Naive thymus-derived CD8-positive, alpha-beta T cell (primary cell): Measurements from ENCODE around the gene HPCAL4. TPM values are rescaled to one million over a fixed set of nuclear protein-coding genes. Genes with fewer than 3 reads are reported as not detected.

Source experiments
- ATAC-seq, 2 donors: fragments of 150-1000 bp; cut with Tn5 transposase in 1 of 2; sonication (Bioruptor Pico), chemical (Tn5 transposase) in 1 of 2; 1 replicate in 1 of 2; 2 replicates in 1 of 2; pipeline ENCODE4 v1.10.0; 2021; ENCODE audit warnings: mild to moderate bottlenecking in 2 of 2, moderate library complexity in 2 of 2
- POLR2A ChIA-PET: fragments of 350-600 bp; sonication (Branson Sonifier 250); formaldehyde crosslinking; loops from one replicate; lab custom pipeline; 2021; ENCODE audit warnings: antibody characterized with exemption; lab: Charles Lee
- DNase-seq, 10 donors: peaks; one replicate each; pipeline versions ENCODE4 v3.0.0 to v3.0.0-alpha.2; 2020 to 2022
- H3K27ac Mint-ChIP-seq, 10 donors: one replicate each; pipeline ENCODE4 v1.8.0; 2020 to 2022; ENCODE audit warnings: mild to moderate bottlenecking in 10 of 10, mixed read lengths in 10 of 10, moderate library complexity in 4 of 10, inconsistent platforms in 1 of 10
- H3K27me3 Mint-ChIP-seq, 5 donors: one replicate each; pipeline ENCODE4 v1.8.0; 2021 to 2022; ENCODE audit warnings: mixed read lengths in 5 of 5
- H3K36me3 Mint-ChIP-seq, 3 donors: one replicate each; pipeline ENCODE4 v1.8.0; 2020 to 2022; ENCODE audit warnings: mixed read lengths in 3 of 3, mild to moderate bottlenecking in 2 of 3, inconsistent platforms in 1 of 3
- H3K4me1 Mint-ChIP-seq, 4 donors: one replicate each; pipeline ENCODE4 v1.8.0; 2021 to 2022; ENCODE audit warnings: mixed read lengths in 4 of 4
- H3K4me3 Mint-ChIP-seq, 10 donors: one replicate each; pipeline ENCODE4 v1.8.0; 2020 to 2022; ENCODE audit warnings: mild to moderate bottlenecking in 10 of 10, mixed read lengths in 10 of 10, moderate library complexity in 6 of 10, inconsistent platforms in 1 of 10
- H3K9me3 Mint-ChIP-seq, 9 donors: one replicate each; pipeline ENCODE4 v1.8.0; 2020 to 2022; ENCODE audit warnings: mixed read lengths in 9 of 9, mild to moderate bottlenecking in 3 of 9, inconsistent platforms in 1 of 9, moderate library complexity in 1 of 9
- polyA plus RNA-seq, 3 donors: library from polyadenylated mRNA; unstranded; fragments of 300-500 nt; fragmentation: Illumina TruSeq; gene quantifications; one replicate each; pipeline ENCODE4 v1.2.3, GENCODE V29; 2021
- total RNA-seq, 8 experiments: library from RNA in 2 of 8; stranded (reverse) in 2 of 8; gene quantifications; one replicate each; pipeline ENCODE4 v1.2.3 and lab custom pipeline; 2021 to 2026

The HPCAL4 gene
- total and polyA plus RNA-seq, 5 experiments from 2014 or later: 2.1 to 32.5 (median 4.6) TPM

DNA sequence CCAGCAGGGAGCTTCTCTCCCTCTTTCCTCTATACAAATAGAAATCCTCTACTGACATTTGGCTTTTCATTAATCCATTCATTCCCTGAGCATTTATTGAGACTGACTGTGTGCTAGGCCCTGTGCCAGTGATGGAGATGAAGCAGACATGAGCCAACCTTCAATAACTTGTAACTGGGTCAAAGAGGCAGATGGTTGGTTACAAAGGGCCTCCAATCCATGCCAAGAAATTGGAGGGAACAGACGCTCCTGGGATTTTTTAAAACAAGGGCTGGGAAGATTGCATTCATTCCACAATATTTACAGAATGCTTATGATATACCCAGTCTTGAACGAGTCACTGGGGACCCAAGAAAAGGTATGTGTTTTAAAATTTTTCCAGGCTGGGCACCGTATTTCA is 6.2 kb downstream of the HPCAL4 start:
- Mint-ChIP-seq H3K4me3 (peak overlapping the region in 8 of 10 donors; percentile 30 to 79 (median 58)), H3K9me3 (peaks cover 0 to 2% (median 0%) of the 10 kb centered on the region in 9 donors), H3K4me1 (peaks cover 21 to 55% (median 43%) of the 10 kb centered on the region in 4 donors), H3K27me3 (peaks cover 2 to 30% (median 8%) of the 10 kb centered on the region in 5 donors), H3K36me3 (peaks cover 0 to 4% (median 0%) of the 10 kb centered on the region in 3 donors), H3K27ac (peak overlapping the region in 6 of 10 donors; percentile 33 to 94 (median 70))
- ATAC-seq (no peak), DNase-seq (no peak)
- POLR2A ChIA-PET: no interaction called here

DNA sequence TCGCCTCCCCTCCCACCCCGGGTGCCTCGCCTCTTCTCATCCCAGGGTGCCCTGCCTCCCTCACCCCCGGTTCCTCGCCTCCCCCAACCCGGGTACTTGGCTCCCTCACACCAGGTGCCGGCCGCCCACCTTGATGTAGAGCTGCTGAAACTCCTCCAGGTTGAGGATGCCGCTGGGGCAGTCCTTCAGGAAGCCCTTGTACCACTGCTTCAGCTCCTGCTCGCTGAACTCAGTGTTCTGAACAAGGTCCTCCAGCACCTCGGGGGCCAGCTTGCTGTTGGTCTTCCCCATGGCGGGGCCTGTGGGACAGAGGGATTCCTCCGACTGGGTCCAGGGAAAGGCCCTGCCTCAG is 6.9 kb downstream of the HPCAL4 start:
- peaks cover 0 to 2% (median 0%) of the 10 kb centered on the region in 9 donors for H3K9me3 Mint-ChIP-seq
- peak overlapping the region; percentile 4 to 94 (median 82) for H3K27ac Mint-ChIP-seq
- ATAC-seq: no peak
- POLR2A ChIA-PET: interaction anchor here (1.0 to 1.8 kb wide), 2 partner anchors 8 to 13 kb away, joined by 3 to 6 read pairs; partner anchors contain the start of genes HPCAL4 and NT5C1A
- DNase-seq: no peak
- H3K36me3 Mint-ChIP-seq: peaks cover 0 to 4% (median 3%) of the 10 kb centered on the region in 3 donors
- H3K4me1 Mint-ChIP-seq: peaks cover 18 to 48% (median 37%) of the 10 kb centered on the region in 4 donors
- H3K27me3 Mint-ChIP-seq: peaks cover 2 to 25% (median 8%) of the 10 kb centered on the region in 5 donors
- H3K4me3 Mint-ChIP-seq: peak overlapping the region in 7 of 10 donors; percentile 30 to 79 (median 59)

DNA sequence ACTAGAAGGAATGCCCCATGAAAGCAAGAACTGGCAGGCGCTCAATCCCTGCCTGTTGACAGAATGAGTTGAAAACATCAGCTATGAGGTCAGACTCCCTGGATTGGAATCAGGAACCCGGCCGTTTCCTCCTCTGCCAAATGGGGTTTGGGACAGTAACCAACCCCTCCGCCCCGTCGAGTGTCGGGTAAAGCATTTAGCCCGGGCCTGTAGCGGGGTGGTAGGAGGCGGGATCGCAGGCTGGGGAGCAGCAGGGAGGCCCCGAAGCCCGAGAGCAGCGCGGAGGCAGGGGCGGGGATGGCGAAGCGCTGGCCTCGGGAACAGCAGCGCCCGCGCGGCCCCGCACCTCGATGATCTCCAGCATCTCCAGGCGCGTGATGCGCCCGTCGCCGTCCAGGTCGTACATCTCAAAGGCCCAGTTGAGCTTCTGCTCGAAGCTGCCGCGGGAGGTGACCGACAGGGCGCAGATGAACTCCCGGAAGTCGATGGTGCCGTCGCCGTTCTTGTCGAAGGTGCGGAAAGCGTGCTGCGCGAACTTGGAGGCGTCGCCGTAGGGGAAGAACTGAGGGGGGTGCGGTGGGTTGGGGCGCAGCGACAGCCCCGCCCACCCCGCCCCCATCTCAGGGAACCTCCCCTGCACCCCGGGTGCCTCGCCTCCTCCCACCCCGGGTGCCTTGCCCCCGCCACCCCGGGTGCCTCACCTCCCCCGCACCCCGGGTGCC is 7.5 kb downstream of the HPCAL4 start:
- peaks cover 2 to 23% (median 8%) of the 10 kb centered on the region in 5 donors for H3K27me3 Mint-ChIP-seq
- peak; percentile 25 to 84 (median 54) for DNase-seq
- H3K36me3 Mint-ChIP-seq: peaks cover 0 to 6% (median 4%) of the 10 kb centered on the region in 3 donors
- peaks cover 18 to 47% (median 35%) of the 10 kb centered on the region in 4 donors for H3K4me1 Mint-ChIP-seq
- H3K4me3 Mint-ChIP-seq: peak overlapping the region; percentile 47 to 73 (median 65)
- ATAC-seq: peak; percentile 66 to 73
- H3K9me3 Mint-ChIP-seq: peaks cover 0 to 2% (median 0%) of the 10 kb centered on the region in 9 donors
- peak overlapping the region in 8 of 10 donors; percentile 47 to 92 (median 83) for H3K27ac Mint-ChIP-seq
- POLR2A ChIA-PET: interaction anchor here (1.0 to 1.8 kb wide), 2 partner anchors 8 to 12 kb away, joined by 3 to 6 read pairs; partner anchors contain the start of genes HPCAL4 and NT5C1A

DNA sequence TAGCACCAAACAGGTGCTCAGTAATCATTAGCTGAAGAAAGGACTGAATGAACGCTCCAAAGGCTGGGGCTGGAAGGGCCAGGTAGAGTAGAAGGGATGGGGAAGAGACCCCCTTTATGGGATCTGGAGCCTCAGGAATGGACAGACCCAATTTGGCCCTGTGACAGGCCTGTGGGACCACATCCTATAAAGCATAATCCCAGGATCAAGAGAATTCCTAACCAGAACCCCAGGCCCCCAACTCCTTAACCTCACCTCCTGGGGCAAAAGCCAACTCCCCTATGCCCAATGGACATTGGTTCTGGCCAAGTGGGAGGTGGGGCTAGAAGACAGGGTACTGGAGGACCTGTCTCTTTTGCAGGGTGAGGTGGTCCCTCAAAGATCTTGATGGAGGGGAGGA is 9.2 kb downstream of the HPCAL4 start:
- ATAC-seq (no peak), DNase-seq (no peak)
- Mint-ChIP-seq H3K36me3 (peaks cover 0 to 6% (median 4%) of the 10 kb centered on the region in 3 donors), H3K4me1 (peaks cover 14 to 35% (median 32%) of the 10 kb centered on the region in 4 donors), H3K9me3 (peaks cover 0 to 2% (median 0%) of the 10 kb centered on the region in 9 donors), H3K27me3 (peaks cover 0 to 16% (median 8%) of the 10 kb centered on the region in 5 donors), H3K27ac (peak overlapping the region in 5 of 10 donors; percentile 4 to 81 (median 73)), H3K4me3 (peak overlapping the region in 1 of 10 donors; percentile 8)
- POLR2A ChIA-PET: interaction anchor here (3.0 to 4.5 kb wide), 2 partner anchors 10 to 11 kb away, joined by 24 to 44 read pairs; partner anchors contain the start of genes HPCAL4 and NT5C1A

DNA sequence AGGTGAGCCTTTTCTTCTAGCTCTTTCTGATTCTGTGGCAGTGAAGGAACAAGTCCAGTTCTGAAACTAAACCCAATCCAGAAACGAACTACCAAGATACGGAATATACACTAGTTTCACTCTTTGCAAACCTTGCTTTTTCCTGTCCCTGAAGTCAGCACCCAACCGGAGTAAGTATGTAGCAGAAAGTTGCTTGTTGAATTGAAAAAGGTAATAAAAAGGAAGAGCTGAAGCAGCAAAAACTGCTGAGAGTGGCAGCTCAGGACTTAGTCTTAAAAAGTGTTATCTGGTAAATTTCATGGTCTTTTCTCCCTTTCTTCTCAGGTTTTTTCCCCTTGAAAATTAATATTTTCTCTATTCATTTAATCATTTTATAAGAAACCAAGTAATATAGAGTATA is 9.9 kb downstream of the HPCAL4 start:
- peaks cover 0 to 15% (median 8%) of the 10 kb centered on the region in 5 donors for H3K27me3 Mint-ChIP-seq
- peaks cover 0 to 6% (median 2%) of the 10 kb centered on the region in 3 donors for H3K36me3 Mint-ChIP-seq
- peak overlapping the region in 9 of 10 donors; percentile 46 to 92 (median 81) for H3K27ac Mint-ChIP-seq
- POLR2A ChIA-PET: interaction anchor here (0.6 to 4.5 kb wide), 3 partner anchors 10 to 24 kb away, joined by 3 to 44 read pairs (median 24); partner anchors contain the start of genes HPCAL4 and NT5C1A
- no peak for DNase-seq
- peak overlapping the region in 9 of 10 donors; percentile 43 to 79 (median 70) for H3K4me3 Mint-ChIP-seq
- peaks cover 0 to 2% (median 0%) of the 10 kb centered on the region in 9 donors for H3K9me3 Mint-ChIP-seq
- H3K4me1 Mint-ChIP-seq: peaks cover 12 to 34% (median 32%) of the 10 kb centered on the region in 4 donors
- ATAC-seq: no peak

DNA sequence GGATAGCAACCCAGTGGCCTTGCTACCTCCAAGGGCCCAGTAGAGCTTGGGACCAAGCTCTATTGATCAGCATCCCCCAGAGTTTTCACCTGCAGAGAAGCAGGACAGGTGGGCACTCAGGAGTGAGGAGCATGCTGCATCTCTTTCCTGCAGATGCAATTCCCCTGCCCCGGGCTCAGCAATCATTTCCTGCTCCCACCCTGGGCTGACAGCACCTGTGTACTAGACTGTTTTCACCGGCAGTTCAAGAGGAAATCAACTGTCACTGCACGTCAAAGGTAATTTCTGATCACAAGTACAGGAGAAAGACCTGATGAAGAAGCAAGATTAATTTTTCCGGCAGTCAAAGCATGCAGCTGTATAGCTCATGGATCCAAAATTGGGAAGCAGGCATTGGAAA is 10.5 kb downstream of the HPCAL4 start:
- H3K4me1 Mint-ChIP-seq: peaks cover 11 to 34% (median 32%) of the 10 kb centered on the region in 4 donors
- peaks cover 0 to 2% (median 0%) of the 10 kb centered on the region in 9 donors for H3K9me3 Mint-ChIP-seq
- H3K27ac Mint-ChIP-seq: peak overlapping the region; percentile 46 to 92 (median 78)
- POLR2A ChIA-PET: interaction anchor here (1.2 to 4.5 kb wide), 3 partner anchors 10 to 58 kb away, joined by 4 to 44 read pairs (median 24); partner anchors contain the start of genes HPCAL4, NT5C1A and PPIE
- H3K36me3 Mint-ChIP-seq: peaks cover 0 to 6% (median 0%) of the 10 kb centered on the region in 3 donors
- peak overlapping the region in 9 of 10 donors; percentile 43 to 79 (median 70) for H3K4me3 Mint-ChIP-seq
- ATAC-seq: peak; percentile 18 to 70
- peak in 3 of 10 donors; percentile 30 to 42 (median 33) for DNase-seq
- peaks cover 0 to 14% (median 7%) of the 10 kb centered on the region in 5 donors for H3K27me3 Mint-ChIP-seq

DNA sequence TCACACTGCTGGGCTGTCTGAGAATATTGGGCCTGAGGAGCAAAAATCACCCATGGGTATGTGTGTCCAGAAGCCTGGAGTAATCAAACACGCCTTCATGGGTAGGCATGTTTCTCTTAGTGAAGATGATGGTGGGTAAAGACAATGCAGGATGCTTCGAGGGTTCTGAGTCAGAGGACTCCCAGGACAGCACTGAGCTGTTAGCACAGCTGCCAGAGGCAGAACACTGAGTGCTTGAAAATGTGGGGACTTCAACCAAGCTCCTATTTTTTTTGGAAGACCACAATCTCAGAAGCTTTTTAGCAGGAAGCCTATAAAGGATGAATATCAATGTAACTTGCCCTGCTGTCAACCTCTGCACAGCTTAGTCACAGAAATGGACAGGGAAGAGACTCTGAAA is 11.4 kb downstream of the HPCAL4 start:
- Mint-ChIP-seq H3K4me1 (peaks cover 9 to 32% (median 29%) of the 10 kb centered on the region in 4 donors), H3K4me3 (no peak overlapping the region), H3K9me3 (peaks cover 0 to 2% (median 0%) of the 10 kb centered on the region in 9 donors), H3K36me3 (peaks cover 0 to 6% (median 0%) of the 10 kb centered on the region in 3 donors), H3K27ac (peak overlapping the region in 6 of 10 donors; percentile 16 to 65 (median 48)), H3K27me3 (peaks cover 0 to 11% (median 4%) of the 10 kb centered on the region in 5 donors)
- POLR2A ChIA-PET: interaction anchor here (1.2 to 4.5 kb wide), 3 partner anchors 9 to 59 kb away, joined by 4 to 44 read pairs (median 24); partner anchors contain the start of genes HPCAL4, NT5C1A and PPIE
- ATAC-seq (no peak), DNase-seq (no peak)

DNA sequence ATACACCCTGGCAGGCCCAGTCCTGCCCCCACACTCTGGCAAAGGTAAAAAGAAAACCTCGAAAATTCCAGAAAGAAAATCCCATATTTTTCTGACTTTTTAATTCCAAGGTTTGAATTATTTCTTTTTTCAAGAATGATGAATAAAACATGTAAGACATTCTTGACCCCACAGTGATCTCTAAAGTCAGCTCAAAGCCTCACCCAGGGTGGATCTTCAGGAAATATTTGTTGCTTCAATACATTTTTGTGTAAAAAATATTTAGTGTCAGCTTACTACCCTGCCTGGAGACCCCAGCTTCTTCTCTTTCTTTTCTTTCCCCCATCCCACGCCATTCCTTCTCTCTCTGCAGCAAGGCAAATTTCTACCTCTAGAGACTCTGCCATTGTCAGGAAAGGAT is 12.3 kb downstream of the HPCAL4 start:
- Mint-ChIP-seq H3K9me3 (peaks cover 0 to 2% (median 0%) of the 10 kb centered on the region in 9 donors), H3K4me3 (no peak overlapping the region), H3K27me3 (peaks cover 0 to 8% (median 0%) of the 10 kb centered on the region in 5 donors), H3K27ac (peak overlapping the region in 3 of 10 donors; percentile 16 to 84 (median 49)), H3K4me1 (peaks cover 6 to 27% (median 24%) of the 10 kb centered on the region in 4 donors), H3K36me3 (peaks cover 0 to 6% (median 0%) of the 10 kb centered on the region in 3 donors)
- POLR2A ChIA-PET: interaction anchor here (4.5 kb wide), 1 partner anchor 13 kb away, joined by 44 read pairs; the partner anchor contains the start of gene HPCAL4
- ATAC-seq (no peak), DNase-seq (no peak)

DNA sequence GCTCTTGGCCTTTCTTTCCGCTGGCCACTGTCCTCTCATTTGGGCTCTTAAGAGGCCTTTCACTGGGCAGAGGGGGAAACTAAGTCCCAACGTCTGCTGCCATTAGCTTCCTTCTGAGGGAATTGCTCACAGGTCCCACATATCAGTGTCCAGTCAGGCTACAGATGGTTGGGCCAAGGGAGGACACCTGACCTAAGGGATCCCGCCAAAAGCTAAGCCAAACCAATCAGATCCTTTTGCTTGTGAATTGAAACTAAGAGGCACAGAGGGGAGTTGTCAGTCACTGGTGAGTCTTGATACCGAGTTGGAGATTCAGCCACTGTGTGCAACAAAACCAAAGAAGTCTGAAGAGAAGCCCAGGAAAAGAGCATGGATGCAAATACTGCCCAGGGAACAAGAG is 13.6 kb downstream of the HPCAL4 start:
- Mint-ChIP-seq H3K9me3 (no peaks in the 10 kb centered on the region), H3K27me3 (peaks cover 0 to 10% (median 4%) of the 10 kb centered on the region in 5 donors), H3K4me3 (no peak overlapping the region), H3K36me3 (peaks cover 0 to 6% (median 0%) of the 10 kb centered on the region in 3 donors), H3K27ac (peak overlapping the region in 2 of 10 donors; percentile 42 to 43), H3K4me1 (peaks cover 3 to 27% (median 18%) of the 10 kb centered on the region in 4 donors)
- POLR2A ChIA-PET: interaction anchor here (1.2 kb wide), 1 partner anchor 14 kb away, joined by 3 read pairs; the partner anchor contains the start of gene HPCAL4
- ATAC-seq (no peak), DNase-seq (no peak)

DNA sequence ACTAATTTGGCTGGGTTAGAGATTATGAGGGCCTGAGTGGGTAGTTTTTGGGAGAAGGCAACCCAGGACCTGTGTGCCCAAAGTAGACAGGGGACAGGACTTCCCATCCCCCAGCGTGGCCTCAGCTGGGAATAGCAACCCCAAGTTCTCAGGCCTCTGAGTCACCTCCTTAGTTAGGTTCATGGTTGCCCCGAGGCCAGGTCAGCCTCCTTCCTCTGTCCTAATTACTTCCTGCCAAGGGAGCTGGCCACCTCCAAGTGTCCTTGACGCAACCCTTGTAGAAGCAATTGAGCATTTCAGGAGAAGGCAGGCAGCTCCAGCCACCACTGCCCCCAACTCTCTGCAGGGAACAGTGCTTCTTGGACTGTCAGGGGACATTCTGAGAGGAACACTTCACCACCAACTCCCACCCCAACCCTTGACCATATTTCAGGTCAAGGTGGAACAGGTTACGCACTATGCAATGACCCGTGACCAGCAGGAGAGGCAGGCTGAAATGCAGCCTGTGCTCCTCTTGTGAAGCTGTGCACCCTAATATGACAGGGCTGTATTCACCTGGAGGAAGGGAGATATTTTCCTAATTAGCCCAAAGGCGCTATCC is 14.2 kb downstream of the HPCAL4 start:
- Mint-ChIP-seq H3K27me3 (peaks cover 0 to 9% (median 4%) of the 10 kb centered on the region in 5 donors), H3K4me3 (no peak overlapping the region), H3K27ac (peak overlapping the region in 3 of 10 donors; percentile 28 to 68 (median 51)), H3K4me1 (peaks cover 3 to 25% (median 16%) of the 10 kb centered on the region in 4 donors), H3K9me3 (no peaks in the 10 kb centered on the region), H3K36me3 (peaks cover 0 to 6% (median 0%) of the 10 kb centered on the region in 3 donors)
- no peak for ATAC-seq
- no peak for DNase-seq
- POLR2A ChIA-PET: interaction anchor here (1.2 kb wide), 1 partner anchor 15 kb away, joined by 3 read pairs; the partner anchor contains the start of gene HPCAL4

DNA sequence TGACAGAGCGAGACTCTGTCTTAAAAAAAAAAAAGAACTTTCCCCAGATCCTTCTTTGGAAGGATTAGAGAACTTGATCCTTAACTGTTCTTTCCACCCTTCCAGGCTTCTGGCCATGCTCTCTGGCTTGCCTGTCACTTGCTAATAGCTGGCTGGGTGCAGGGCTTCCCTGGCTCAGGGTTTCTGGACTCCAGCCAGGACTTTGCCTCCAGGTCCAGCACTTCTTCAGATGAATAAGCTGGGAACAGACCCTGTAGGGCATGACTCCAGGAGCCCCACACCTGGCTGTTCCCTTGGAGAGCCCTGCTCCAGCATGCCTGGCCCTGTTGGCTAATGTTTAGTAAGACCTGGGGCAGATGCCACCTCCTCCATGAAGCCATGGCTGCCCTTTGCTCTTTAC is 16.0 kb downstream of the HPCAL4 start:
- Mint-ChIP-seq H3K36me3 (peaks cover 0 to 6% (median 0%) of the 10 kb centered on the region in 3 donors), H3K27me3 (peaks cover 6 to 19% (median 12%) of the 10 kb centered on the region in 5 donors), H3K27ac (no peak overlapping the region), H3K9me3 (no peaks in the 10 kb centered on the region), H3K4me3 (no peak overlapping the region), H3K4me1 (peaks cover 0 to 20% (median 7%) of the 10 kb centered on the region in 4 donors)
- no peak for ATAC-seq
- no peak for DNase-seq
- POLR2A ChIA-PET: interaction anchor here (0.6 kb wide), 1 partner anchor 205 kb away, joined by 3 read pairs; no protein-coding TSS in a partner anchor
